GM12878 (cell line): ENCODE results near the gene SUB1. TPM values are rescaled to one million over a fixed set of nuclear protein-coding genes. Genes with fewer than 3 reads are reported as not detected.

Experiments used
- CTCF ChIP-seq, 3 experiments: IDR thresholded peaks in 2 of 3; conservative IDR thresholded peaks in 1 of 3; 2 replicates each; pipeline ENCODE4 v1.5.1; 2011; ENCODE audit warnings: low read depth in 3 of 3, low read length in 3 of 3, mild to moderate bottlenecking in 3 of 3, control low read depth in 2 of 3, moderate library complexity in 2 of 3, inconsistent platforms in 1 of 3, mixed read lengths in 1 of 3; ENCODE audit not compliant: control insufficient read depth in 2 of 3, insufficient read depth in 1 of 3; ENCODE audit errors: extremely low read depth in 1 of 3
- PRDM15 ChIP-seq: fragments of 450-650 bp; formaldehyde crosslinking; IDR thresholded peaks from 2 replicates; pipeline ENCODE4 v1.4.0; 2020; ENCODE audit warnings: mild to moderate bottlenecking, moderate library complexity
- YBX1 ChIP-seq: fragments of 450-650 bp; IDR thresholded peaks from 2 replicates; pipeline ENCODE4 v1.6.1; 2016; ENCODE audit warnings: antibody characterized with exemption
- ZNF592 ChIP-seq: fragments of 450-650 bp; IDR thresholded peaks from 2 replicates; pipeline ENCODE4 v1.6.1; 2017; ENCODE audit warnings: mild to moderate bottlenecking, moderate library complexity
- polyA plus RNA-seq, 11 experiments: library from polyadenylated mRNA; depleted of rRNA in 4 of 11; unstranded in 6 of 11; stranded (reverse) in 5 of 11; fragments of >200 nt; fragmentation: Nextera tagmentation in 4 of 11; fragmentation: Illumina TruSeq in 1 of 11; extraction: Ambion mirVana in 4 of 11; extraction: Trizol in 1 of 11; gene quantifications; 1 replicate in 1 of 11; 2 replicates in 10 of 11; pipeline versions ENCODE4 v1.2.1 to v1.2.3, GENCODE V29; 2011 to 2016; ENCODE audit warnings: inconsistent platforms in 2 of 11, missing spikeins in 2 of 11, low read depth in 1 of 11
- total RNA-seq, 4 experiments: library from RNA; depleted of rRNA in 3 of 4; stranded (reverse); fragments of >200 nt in 3 of 4; fragmentation: Illumina TruSeq in 1 of 4; extraction: Trizol in 1 of 4; gene quantifications; 2 replicates each; pipeline versions ENCODE4 v1.2.1 to v1.2.3, GENCODE V29; 2013 to 2021

The SUB1 gene
- total and polyA plus RNA-seq, 10 of the 15 experiments (the other 5 are each of a cell fraction or from before 2014, with no cell fraction given), result 468 to 2,785 (median 1,145) TPM

GRCh38 chr5:32600054-32600622 lies 14.8 kb downstream of the SUB1 start (continued):
- TF ChIP-seq ZNF592, result no peak
- no peak for TF ChIP-seq PRDM15
- TF ChIP-seq CTCF (IDR thresholded peaks at IDR 0.05 in 2 of 3, conservative IDR thresholded peaks at IDR 0.05 in 1 of 3; ENCODE audit: control insufficient read depth in 2 of 3, extremely low read depth in 1 of 3, insufficient read depth in 1 of 3, low read depth in 3 of 3, low read length in 3 of 3), result no peak
- TF ChIP-seq YBX1, result no peak
